ENCODE results near the gene RYR3. TPM values are rescaled to one million over a fixed set of nuclear protein-coding genes. Genes with fewer than 3 reads are reported as not detected.

The RYR3 gene
- polyA plus RNA-seq (ENCODE audit: insufficient read length in 4 of 4) = 10 to 100 TPM in 1 of 4 donors, 1 to 10 TPM in 3; 4.8 to 10.1 (median 7.1) TPM

GRCh38 chr15:33310481-33311311, at the start of gene RYR3:
Gene RYR3, plus strand, starts transcription at chr15:33310967. Its CDS starts 79 bp downstream, at chr15:33311046.
- peak in 2 of 4 donors; percentile 24 to 52 for DNase-seq (ENCODE audit: low read depth in 4 of 4, low spot score in 3 of 4)

GRCh38 chr15:33262306-33262705, 48.5 kb upstream of the RYR3 start:
- no peak for DNase-seq (ENCODE audit: low read depth in 4 of 4, low spot score in 3 of 4)

DNA sequence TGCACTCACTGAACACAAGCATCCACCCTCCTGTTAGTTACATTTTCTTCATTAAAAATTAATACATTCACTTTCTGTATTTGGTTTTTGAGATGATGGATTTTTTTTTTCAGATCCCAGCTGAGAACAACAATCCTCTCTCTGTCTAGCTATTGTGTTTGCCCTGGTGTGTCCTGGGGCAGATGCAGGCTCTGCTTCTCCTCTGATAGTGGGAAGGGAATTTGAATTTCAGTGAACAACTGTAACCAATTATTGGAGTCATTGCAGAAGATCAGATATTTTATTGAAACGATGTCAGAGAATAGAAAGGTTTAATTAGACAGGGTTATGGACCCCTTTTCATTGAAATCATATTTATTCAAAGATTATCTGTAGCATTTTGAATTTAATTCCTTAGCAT, 33.1 kb upstream of the RYR3 start:
- no peak for DNase-seq (ENCODE audit: low read depth in 4 of 4, low spot score in 3 of 4)

DNA sequence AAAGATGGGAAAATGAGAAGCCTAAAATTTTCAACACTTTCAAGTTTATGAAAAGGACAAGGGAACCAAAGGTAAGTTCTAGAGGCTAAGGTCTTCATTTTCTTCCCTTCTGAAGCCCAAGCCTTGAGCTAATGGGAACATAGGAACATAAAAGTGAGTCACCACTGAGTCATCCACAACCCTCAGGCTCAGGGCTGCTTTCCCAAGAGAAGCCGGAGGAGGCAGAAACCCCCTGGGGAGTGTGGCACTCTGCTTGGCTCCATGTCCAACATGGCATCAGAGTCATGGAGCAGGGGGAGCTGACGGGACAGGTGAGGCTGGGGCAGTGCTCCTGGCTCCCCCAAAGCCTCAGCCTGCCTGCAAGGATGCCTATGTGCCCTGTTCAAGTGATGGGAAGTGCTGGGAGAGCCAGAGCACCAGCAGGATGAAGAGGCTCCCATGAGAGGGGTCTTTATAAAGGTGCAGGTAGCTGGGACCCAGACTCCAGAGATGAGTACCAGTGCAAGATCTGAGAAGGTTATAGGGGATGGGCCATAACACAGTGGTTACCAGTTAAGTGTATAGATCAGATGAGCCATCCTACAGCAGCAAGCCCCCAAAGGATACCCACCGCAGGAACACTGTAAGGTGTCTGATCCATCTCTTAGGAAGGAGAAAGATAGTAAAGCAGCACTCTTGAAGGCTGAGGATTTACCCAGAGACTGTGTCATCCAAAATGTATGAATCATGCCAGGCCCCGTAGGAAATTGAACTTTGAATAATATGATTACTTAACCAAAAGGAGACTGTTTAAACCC, 31.8 kb upstream of the RYR3 start:
- DNase-seq (ENCODE audit: low read depth in 4 of 4, low spot score in 3 of 4) = no peak

DNA sequence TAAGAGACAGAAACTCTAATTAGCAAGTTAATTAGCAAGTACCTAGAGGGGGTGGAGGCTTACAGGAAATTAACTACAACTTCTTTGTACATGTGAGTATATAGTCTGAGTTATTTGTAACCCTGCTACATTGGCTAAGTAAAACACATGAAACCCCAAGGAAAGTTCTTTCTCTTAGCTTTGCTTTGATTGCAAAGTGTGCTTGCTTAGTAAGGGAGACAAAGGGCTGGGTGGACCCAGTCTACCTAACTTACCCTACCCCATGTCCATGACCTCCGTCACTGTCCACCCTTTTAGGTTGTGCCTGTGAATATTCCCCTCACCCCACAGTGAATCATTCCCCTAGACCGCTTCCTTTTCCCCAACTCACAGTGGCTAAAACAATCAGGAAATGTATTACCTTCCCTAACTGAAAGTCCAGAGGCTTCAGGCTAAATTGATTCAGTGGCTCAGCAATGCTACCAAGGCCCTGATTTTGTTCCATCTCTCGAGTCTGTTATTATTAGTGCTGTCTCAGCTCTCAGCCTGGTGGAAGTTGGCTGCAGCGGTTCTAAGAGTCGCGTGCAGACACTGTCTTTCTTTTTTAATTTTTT, 31.1 kb upstream of the RYR3 start:
- no peak for DNase-seq (ENCODE audit: low read depth in 4 of 4, low spot score in 3 of 4)

- DNase-seq (ENCODE audit: low read depth in 4 of 4, low spot score in 3 of 4) = no peak
These were observed 28.3 kb upstream of the RYR3 start for GRCh38 chr15:33282226-33283020.

DNA sequence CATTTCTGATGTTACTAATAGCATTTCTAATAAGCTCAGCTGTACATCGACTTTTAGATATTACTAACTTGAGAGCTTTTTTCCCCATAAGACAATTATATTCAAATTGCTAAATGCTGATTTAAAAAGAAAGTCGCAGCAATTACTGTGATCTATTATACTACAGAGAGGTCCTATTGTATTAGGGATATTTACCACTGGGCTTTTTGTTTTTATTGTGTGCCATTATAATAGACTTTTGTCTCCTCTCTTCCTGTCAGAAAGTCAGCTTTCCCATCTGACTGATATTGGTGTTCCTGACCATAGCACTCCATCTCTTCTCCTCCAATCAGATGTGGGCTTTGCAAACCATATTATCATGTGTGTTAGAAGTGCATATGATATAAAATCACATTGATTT, 27.2 kb upstream of the RYR3 start:
- DNase-seq (ENCODE audit: low read depth in 4 of 4, low spot score in 3 of 4) = no peak

- DNase-seq (ENCODE audit: low read depth in 4 of 4, low spot score in 3 of 4) = no peak
These were observed 26.4 kb upstream of the RYR3 start for GRCh38 chr15:33284336-33284735.

GRCh38 chr15:33292717-33293307, 18.0 kb upstream of the RYR3 start:
- DNase-seq (ENCODE audit: low read depth in 4 of 4, low spot score in 3 of 4) = peak in 3 of 4 donors; percentile 37 to 48 (median 42)

- DNase-seq (ENCODE audit: low read depth in 4 of 4, low spot score in 3 of 4) = no peak
These were observed 16.9 kb upstream of the RYR3 start for GRCh38 chr15:33293713-33294334.

DNA sequence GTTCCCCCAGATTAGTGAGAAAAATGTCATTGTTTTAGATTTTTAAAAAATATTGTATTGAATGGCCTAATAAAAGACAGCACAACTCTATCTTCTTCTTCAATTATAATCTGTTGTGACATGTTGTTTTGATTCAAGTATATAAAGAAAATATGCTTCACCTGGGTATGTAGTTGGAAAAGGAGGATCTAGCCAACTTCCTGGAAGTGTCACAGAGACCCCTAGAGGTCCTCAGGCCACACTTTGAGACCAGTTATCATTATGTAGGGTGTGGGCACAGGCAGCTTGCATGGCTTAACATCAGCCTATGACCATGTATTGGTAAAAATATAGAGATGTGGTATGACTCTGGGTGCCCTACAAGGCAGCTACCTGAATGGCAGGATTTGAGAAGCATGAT, 14.7 kb upstream of the RYR3 start:
- no peak for DNase-seq (ENCODE audit: low read depth in 4 of 4, low spot score in 3 of 4)

DNA sequence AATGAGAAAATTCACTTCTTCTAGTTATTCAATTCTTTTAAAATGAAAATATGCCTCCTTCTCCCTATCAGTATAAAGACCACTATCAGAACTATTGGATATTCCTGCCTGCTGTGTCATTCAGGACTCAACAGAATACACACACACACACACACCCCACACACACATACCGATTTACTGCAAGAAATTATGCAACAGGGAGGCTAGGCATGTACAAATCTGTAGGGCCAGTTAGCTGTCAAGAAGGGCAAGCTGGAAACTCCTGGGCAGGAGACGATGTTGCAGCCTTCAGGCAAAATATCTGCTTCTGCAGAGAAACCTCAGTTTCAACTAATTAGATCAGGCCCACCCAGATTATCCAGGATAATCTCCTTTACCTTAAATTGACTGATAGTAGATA, 13.9 kb upstream of the RYR3 start:
- no peak for DNase-seq (ENCODE audit: low read depth in 4 of 4, low spot score in 3 of 4)

- DNase-seq (ENCODE audit: low read depth in 4 of 4, low spot score in 3 of 4) = no peak
These were observed 12.1 kb upstream of the RYR3 start for GRCh38 chr15:33298631-33299030.

DNA sequence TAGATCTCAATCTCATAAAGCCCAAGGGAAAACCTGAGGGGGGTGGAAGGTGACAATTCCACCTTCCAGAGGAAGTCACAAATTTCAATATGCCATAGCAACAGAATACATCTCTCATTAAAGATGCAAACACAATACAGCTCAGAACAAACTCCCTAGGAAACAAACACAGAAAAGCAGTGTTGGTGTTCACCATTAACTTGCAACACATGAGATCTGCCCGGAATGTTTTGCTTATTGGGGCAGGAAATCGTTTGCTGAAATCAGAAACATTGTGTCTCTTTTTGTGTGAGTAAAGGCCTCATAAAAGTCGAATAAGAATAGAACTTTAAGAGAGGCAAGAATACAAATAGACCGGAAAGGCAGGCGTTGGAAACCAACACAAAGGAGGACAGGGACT, 5.8 kb upstream of the RYR3 start:
- DNase-seq (ENCODE audit: low read depth in 4 of 4, low spot score in 3 of 4) = no peak

GRCh38 chr15:33309602-33310276, 1.0 kb upstream of the RYR3 start:
- peak in 2 of 4 donors; percentile 20 to 22 for DNase-seq (ENCODE audit: low read depth in 4 of 4, low spot score in 3 of 4)

GRCh38 chr15:33311312-33311971, 675 bp downstream of the RYR3 start:
- peak in 1 of 4 donors; percentile 16 for DNase-seq (ENCODE audit: low read depth in 4 of 4, low spot score in 3 of 4)

DNA sequence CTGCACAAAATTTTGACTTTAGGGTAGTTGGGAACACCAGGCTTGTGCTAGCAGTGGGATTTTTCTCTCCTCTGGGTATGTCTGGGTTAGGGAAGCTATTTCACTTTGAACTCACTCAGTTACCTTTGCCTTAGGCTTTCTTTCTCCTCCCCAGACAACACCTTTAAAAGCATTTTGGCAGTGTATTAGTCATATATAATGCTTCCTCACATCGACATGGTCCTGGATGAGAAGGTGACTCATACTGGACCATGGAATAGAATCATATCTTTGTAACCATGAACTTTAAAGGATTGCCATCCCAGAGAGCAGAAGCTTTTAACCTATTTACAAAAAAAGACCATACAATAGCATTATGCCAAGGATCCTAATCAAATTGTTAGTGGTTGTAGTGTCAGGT, 2.7 kb downstream of the RYR3 start:
- no peak for DNase-seq (ENCODE audit: low read depth in 4 of 4, low spot score in 3 of 4)

GRCh38 chr15:33314069-33314468, 3.3 kb downstream of the RYR3 start:
- DNase-seq (ENCODE audit: low read depth in 4 of 4, low spot score in 3 of 4) = no peak

DNA sequence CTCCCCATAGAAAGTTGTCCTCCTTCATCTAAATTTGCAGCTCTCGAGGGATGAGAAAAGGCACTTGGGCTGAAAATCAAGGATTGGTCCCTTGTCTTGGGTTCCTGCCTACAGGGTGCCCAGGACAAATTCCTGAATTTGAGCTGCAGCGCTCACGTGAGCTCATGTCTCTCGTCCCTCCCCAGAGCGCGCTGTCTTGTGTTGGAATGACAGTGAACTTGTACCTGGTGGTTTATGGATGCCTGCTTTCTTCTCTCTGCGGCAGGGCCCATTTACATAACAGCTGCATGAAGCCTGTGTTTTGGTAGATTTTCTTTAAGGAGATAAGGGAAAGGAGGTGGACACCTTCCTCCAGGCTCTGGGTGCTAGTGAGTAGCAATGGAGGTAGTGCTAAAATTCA, 4.3 kb downstream of the RYR3 start:
- DNase-seq (ENCODE audit: low read depth in 4 of 4, low spot score in 3 of 4) = no peak

Measured in right renal pelvis (tissue), 4 donors.